CD4-positive, alpha-beta T cell treated with Interleukin-2 at 100 ng/mL for 4 hours (primary cell): Measurements from ENCODE around the gene HDAC10.
"Not testable (repeated sequence)": the region's sequence is repeated elsewhere in the genome, so short reads cannot be mapped to it uniquely, and the experiment has no call there.

Experiments
- DNase-seq: peaks from one replicate; pipeline ENCODE4 v3.0.0-alpha.2; 2020; ENCODE audit warnings: low spot score

Gene HDAC10

DNA sequence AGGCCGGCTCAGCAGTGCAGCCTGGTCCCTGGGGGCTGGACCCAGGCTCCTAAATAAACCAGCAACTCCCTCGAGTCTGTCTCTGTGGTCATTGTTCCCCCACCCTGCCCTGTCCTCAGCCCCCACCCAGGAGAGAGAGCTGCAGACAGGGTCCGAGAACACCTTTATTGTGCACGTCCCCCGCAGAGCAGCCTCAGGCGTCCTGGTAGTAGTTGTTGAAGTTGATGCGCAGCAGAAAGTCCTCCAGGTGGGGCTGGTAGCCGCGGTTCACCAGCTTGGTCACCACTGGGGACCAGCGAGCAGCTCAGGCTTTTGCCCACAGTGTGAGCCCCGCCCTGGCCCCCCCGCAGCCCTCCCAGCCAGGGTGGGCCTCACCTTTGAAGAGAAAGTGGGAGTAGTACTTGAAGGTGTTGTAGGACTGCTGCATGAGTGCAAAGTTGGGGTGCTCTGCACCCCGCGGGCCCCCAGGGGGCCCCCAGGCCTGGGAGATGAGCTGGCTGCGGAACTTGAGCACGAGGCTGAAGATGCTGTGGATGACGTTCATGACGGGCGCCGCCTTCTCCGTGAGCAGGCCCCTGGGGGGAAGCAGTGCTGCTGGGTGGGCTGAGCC lies 33.4 kb downstream of the HDAC10 start:
- no peak for DNase-seq

DNA sequence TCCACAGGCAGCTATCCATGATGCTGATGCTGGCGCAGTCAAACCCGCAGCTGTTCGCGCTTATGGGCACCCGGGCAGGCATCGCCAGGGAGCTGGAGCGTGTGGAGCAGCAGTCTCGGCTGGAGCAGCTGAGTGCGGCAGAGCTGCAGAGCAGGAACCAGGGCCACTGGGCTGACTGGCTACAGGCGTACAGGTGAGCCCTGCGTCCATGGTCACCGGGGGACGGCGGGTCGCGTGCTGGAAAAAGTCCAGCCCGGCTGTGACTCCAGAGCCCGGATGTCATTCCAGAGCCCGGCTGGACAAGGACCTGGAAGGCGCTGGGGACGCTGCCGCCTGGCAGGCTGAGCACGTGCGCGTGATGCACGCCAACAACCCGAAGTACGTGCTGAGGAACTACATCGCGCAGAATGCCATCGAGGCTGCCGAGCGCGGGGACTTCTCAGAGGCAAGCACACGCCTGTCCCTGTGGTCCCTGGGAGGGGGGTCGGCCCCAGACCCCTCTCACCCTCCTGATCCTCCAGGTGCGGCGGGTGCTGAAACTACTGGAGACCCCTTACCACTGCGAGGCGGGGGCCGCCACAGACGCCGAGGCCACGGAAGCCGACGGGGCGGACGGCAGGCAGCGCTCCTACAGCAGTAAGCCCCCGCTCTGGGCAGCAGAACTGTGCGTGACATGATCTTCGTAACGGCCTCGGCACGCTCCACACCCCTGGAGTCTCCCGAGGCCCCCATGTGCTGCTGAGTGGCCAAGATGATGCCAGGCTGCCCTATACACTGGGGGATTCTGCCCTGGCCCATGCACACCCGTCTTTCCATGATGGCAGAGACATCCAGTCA lies 34.2 kb downstream of the HDAC10 start:
- DNase-seq, result no peak

DNA sequence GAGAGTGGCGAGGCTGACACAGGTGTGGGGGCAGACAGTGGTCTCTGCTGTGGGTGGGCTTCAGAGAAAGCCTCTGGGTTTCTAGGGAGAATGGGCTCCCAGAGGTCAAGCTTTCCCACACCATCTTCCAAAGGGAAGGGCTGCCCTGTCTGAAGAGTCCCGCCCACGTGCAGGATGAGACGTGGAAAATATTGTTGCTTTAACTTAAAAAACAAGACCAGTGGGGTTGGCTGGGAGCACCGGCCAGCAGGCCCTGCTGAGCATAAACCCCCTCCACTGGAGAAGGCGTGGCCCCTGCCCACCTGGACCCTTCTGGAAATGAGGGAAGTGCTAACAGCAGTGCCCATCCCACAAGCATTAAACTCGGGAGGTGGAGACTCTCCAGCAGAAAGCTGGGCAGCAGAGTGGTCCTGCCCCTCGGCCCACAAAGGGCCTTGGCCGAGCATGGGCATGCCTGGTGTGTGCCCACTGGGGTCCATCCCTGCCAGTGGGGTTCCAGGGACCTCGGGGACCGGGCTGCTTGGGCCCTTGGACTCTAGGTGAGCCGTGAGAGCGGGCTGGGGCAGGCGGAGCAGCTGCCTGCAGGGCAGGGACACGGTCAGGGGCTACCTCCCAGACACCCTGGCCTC lies 34.9 kb downstream of the HDAC10 start:
- DNase-seq, result no peak

DNA sequence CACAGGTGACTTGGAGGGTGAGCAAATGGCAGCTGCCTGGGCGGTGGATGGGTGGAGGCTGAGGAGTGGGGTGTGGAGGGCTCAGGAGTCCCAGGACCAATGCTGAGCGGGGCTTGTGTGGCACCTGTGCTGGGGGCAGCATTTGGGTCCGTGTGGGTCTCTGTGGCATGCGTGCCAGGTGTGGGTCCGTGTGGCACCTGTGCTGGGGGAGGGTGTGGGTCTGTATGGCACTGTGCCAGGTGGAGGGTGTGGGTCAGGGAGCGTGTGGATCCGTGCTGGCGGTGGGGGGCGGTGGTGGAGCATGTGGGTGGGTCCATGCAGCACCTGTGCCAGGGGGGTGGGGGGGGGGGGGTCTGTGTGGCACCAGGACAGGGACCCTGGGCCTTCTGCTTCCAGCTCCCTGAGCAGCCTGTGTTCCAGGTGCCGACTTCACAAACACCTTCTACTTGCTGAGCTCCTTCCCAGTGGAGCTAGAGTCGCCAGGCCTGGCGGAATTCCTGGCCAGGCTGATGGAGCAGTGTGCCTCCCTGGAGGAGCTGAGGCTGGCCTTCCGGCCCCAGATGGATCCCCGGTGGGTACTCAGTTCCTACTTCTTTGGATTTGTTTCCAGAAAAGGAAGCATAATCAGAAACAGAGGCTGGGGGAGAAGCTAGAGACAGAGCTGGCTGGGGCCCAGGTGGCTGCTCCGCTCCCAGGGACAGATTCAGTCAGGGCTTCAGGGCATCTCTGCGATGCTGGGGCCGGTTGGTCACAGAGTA lies 35.6 kb downstream of the HDAC10 start:
- no peak for DNase-seq

DNA sequence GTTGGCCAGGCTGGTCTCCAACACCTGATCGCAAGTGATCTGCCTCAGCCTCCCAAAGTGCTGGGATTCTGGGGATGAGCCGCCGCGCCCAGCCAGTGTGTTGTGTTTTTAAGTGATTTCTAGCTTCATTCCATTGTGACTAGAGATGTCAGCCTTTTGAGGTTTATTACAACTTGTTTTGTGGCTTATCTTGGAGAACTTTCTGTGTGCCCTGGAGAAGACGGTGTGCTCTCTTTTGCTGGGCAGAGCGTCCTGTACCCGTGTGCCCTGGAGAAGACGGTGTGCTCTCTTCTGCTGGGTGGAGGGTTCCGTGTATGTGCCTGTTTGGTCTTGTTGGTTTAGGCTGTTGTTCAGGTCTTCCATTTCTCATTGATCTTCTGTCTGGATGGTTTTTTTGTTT lies 37.8 kb downstream of the HDAC10 start:
- no peak for DNase-seq

DNA sequence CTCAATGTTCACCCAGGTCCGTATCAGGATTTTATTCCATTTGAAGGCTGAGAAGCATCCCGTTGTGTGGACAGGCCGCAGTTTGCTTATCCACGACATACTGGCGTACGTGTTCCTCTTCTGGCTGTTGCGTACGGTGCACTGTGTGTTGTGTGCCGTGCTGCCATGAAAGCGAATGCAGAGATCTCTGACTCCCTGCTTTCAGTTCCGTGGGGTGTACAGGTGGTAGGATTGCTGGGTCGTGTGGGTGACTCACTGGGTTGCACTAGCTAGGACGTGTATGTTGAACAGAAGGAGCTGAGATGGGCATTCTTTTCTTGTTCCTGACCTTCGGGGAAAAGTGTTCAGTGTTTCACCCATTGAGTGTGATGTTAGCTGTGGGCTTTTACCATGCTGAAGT lies 39.9 kb downstream of the HDAC10 start:
- no peak for DNase-seq

DNA sequence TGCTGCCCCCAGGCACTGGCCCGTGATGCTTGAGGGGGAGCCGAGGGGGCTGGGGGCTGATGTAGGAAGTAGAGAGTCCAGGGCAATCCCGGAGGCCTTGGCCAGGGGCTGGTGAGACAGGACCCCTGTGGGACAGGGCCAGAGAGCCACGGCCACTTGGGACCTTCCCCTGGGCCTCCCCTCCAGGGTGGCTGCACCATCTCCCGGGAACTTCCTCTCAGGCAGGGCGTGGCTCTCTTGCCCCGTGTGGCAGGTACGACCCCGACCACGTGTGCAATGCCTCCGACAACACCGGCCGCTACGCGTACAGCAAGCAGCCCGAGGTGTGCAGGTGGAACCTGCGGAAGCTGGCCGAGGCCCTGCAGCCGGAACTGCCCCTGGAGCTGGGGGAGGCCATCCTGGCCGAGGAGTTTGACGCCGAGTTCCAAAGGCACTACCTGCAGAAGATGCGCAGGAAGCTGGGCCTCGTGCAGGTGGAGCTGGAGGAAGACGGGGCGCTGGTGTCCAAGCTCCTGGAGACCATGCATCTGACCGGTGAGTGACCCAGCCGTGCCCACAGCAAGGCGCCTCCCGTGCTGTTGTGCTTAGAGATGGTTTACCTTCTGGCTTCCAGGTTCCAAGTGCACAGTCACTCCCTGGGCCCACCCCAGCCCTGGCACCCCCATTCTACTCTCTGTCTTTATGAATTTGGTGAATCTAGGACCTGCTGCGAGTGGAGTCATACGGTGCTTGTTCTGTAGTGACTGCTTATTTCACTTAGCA lies 40.5 kb downstream of the HDAC10 start:
- DNase-seq, result no peak

DNA sequence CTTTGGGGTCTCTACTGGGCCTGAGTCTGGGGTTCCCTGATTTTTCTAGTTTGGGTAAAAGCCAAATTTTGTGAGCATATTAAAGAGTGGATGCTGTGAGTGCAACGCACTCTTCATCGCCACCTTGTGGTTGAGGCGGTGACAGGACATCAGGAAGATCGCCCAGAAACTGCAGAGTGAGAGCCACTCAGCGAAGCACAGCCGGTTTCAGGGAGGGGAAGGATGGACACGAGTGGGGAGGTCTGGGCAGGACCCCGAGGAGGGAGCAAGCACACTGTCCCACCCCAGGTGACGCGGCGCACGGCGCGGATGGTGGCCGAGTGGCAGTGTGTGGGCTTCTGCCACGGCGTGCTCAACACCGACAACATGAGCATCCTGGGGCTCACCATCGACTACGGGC lies 41.2 kb downstream of the HDAC10 start:
- DNase-seq, result peak; percentile 74

DNA sequence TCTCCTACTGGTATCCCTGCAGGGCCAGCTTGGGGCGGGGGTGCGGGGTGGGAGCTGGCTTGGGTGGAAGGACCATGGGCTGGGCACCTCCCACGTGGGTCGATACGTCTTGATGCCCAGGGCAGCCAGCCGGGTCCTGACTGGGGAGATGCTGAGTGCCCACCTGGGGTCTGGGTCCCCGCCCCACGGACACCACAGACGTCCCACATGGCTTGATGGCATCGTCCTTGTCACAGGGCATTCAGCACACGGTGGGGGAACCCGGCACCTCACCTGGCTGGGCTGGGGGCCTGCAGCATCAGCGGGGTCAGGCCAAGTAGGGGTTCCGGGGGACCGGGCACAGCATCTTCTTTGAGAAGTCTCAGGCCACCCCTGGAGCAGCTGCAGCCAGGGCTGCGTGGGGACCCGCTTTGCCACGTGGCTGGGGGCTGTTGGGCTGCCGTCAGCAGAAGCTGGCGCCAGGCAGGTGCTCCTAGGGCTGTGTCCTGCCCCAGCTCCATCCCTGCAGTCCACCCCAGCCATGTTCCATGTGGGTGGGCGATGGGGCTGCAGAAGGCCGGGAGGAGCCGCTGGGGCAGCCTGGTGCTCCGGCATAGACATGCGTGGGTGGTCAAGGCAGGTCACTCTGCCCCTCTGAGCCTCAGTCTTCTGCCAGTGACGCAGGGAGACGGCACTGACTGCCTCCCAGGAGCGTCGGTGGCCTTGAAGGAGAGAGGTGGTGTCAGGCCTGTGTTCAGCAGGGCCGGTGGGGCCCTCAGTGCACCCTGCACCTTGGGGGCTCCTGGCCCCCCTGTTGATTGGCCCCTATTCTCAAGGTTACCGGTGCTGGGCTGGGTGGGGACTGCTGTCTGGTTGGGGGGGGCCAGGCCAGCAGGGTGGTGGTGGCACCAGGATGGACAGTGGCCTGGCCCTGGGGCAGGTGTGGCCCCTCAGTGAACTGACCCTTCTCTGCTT lies 41.8 kb downstream of the HDAC10 start:
- no peak for DNase-seq

DNA sequence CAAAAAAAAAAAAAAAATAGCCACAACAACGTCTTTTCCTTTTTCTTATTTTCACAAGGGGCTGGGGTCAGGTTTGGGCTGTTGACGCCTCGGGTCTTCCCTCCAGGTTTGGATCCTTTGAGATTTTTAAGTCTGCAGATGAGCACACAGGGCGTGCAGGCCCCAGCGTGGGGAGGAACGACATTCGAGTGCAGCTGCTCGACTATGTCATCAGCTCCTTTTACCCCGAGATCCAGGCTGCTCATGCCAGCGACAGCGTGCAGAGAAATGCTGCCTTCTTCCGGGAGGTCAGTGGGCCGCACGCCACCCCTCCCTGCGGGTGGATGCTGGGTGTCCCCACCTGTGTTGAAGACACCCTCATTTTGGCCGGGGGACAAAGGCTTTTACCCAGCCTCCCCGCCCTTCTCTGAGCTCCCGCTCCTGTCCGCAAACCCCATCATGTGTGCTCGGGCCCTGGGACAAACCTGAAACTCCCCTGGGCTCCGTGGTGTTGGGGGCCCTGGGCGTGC lies 42.6 kb downstream of the HDAC10 start:
- no peak for DNase-seq

DNA sequence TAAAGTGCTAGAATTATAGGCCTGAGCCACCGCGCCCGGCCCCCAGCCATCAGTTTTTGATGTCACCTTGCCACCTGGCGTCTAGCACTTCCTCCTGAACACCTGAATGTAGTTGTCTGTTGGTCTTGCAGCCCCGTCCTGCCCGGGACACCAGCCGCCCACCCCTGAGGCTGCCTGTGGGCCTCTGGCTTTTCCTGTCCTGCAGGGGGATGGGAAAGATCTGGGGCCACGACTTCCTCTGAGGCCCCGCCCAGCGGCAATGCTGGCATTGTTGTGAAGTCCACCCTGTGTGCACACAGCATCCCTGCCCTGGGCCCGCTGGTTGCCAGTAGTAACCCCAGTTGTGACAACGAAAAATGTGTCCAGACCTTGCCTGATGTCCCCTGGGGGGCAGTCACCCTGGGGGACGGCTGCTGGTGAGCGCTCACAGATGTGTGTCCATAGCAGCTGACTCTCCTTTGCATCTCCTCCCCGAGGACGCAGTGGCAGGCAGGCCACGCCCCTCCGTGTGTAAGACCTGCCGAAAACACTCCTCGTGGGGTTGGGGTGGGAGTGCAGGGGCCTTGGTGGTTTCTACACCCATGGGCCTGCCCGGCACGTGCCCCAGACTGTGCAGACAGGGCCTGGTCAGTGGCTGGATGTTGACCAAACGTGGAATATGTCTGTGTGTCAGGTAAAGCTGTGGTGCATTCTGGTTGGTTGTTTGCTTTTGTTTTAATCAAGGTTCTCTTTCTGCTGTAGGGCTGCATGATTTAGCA lies 43.5 kb downstream of the HDAC10 start:
- DNase-seq, result no peak

DNA sequence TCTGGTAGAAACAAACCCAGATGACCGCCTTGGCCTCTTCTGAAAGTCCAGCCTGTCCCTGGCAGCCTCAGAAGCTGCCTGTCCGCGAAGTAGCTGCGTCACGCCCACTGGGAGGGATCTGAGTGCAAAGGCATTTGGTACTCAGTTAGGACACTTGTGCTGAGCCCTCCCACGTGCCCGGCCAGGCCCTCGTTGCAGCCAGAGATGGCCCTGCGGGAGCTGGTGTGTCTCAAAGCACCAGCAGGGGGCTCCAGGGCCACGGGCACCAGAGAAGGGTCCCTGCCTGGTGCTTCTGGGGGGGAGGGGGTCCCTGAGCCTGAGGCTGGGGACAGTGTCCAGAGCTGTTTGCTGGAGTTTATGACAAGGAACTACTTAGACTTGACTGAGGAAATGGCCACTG lies 44.5 kb downstream of the HDAC10 start:
- no peak for DNase-seq

DNA sequence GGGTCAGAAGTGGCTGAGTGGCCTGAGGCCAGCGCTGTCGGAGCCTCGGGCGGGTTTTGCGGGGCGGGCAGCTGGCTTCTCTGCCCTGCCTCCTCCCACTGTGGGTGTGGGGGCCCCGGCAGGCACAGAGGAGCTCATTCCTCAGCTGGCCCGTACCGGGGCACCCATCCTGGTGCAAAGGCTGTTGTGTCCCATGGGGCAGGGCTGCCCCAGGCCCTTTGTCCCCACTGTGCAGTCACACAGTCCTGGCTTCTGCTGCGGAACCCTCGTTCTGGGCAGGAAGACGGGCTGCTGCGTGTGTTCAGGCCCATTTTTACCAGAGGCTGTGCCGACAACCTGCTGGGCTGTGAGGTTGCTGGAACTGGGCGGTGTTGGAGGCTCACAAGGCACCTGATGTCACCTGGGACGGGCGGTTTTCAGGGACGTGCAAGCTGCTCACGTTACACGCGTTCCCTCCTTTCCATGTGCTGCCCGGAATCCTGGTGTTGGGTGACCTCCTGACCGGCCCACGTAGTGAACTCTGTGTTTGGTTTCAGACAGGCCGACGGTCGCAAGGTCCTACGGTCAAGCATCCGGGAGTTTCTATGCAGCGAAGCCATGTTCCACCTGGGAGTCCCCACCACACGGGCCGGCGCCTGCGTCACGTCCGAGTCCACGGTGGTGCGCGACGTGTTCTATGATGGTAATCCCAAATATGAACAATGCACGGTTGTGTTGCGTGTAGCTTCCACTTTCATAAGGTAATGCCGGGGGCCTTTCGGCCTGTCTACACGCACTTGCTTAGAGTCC lies 45.1 kb downstream of the HDAC10 start:
- DNase-seq, result no peak

DNA sequence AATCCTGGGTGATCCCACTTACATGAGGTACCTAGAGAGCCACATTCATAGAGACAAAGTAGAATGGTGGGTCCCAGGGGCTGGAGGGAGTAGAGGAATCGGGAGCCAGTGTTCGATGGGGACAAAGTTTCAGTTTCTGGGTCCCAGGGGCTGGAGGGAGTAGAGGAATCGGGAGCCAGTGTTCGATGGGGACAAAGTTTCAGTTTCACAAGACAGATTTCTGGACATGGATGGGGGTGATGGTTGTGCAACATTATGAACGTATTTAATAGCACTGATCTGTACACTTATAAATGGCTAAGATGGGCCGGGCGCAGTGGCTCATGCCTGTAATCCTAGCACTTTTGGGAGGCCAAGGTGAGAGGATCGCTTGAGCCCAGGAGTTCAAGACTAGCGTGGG lies 46.1 kb downstream of the HDAC10 start:
- DNase-seq, result not testable (repeated sequence)

DNA sequence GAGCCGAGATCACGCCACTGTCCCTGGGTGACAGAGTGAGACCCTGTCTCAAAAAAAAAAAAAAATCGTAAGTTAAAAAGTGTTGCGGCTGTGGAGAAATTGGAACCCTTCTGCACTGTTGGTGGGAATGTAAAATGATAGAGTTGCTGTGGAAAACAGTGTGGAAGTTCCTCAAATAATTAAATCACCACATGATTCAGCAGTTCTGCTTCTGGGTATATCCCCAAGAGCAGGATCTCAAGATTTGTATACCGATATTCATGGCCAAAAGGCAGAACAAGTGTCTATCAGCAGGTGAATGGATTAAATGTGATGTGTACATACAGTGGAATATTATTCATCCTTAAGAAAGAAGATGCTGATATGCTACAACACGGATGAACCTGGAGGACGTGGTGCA lies 46.5 kb downstream of the HDAC10 start:
- DNase-seq, result no peak

DNA sequence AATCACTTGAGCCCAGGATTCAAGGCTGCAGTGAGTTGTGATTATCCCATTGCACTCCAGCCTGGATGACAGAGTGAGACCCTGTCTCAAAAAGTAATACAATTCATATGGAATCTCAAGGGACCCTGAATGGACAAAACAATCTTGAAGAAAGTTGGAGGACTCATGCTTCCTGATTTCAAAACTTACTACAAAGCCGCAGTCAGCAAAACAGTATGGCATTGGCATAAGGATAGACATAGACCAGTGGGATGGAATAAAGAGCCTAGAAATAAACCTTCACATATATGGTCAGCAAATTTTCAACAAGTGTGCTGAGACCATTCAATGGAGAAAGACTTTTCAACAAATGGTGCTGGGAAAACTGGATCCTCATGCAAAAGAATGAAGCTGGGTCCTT lies 47.8 kb downstream of the HDAC10 start:
- no peak for DNase-seq

DNA sequence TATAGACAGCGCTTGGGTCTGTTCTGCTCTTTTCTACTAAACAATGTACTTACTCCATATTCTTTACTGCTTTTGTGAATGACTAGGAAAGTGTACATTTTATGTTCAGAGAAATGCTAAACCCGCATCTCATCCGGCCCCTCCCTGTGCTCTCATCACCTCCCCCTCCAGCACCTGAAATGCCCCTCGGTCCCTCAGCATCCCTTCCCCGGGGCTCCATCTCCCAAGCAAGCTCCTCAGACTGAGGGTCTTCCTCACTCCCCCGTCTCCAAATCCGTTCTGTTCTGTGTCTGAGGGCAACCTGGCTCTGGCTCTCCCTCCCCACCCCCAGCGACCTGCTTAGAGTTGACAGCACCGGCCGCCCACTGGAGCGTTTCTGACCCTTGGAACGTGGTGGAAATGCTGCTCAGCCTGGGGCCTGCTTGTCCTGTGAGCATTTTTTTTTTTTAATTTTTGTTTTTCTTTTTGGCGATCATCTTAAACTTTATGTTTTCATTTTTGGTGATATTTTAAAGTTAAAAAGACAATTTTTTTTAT lies 48.9 kb downstream of the HDAC10 start:
- no peak for DNase-seq
